ENCODE results near the gene ERMP1.
"Not testable (repeated sequence)": the region's sequence is repeated elsewhere in the genome, so short reads cannot be mapped to it uniquely, and the experiment has no call there.

Gene ERMP1

DNA sequence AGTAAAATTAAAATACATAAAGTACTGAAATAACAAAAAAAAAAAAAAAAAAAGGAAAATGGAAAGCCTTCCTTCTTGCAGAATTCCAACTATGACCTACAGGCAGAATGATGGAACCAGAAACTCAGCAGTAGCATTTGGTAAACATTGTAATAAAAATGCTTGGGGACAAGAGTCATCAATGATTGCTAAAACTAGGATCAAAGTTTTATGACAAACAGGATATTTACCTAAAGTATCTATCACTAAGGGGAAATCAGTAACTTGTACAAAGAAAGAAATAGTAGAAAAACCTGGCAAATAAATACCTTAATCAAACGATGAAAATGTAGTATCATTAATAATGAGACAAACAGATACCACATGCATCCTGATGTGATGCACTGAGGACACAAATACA is 17.5 kb downstream of the ERMP1 start:
- no peak for DNase-seq

DNA sequence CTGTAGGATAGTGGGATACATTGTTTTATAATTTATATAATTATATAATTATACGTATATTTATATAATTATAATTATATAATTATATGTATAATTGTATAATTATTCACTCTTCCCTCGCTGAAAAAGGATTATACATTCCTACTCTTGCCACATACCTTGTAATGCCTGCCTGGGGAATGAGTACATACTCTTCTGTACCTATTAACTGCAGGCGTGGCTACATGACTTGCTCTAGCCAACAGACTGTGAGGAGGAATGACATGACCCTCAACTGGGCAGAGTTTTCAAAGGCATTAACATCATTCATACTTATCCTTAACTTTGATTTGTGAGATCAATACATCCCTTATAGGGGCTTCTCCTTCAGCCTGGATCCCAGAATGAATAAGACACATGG is 19.1 kb downstream of the ERMP1 start:
- DNase-seq, result peak; percentile 0

DNA sequence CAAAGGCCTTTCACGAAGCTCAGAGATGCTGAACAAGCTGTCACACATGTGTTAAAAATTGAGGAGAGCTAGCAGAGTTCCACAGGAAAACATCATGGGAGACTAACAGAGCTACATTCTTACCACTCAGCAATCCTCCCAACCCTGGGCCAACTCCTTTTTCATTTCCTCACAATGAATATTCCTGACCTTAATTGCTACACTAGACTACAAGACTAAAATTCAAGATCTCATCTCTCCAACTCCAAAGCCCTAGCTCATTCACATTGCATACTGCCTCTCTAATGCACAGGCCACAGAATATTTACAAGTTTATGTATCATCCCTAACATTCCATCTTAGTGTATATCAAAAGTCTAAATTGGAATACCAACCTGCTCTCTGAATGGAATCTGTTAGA is 21.2 kb downstream of the ERMP1 start:
- DNase-seq, result no peak

DNA sequence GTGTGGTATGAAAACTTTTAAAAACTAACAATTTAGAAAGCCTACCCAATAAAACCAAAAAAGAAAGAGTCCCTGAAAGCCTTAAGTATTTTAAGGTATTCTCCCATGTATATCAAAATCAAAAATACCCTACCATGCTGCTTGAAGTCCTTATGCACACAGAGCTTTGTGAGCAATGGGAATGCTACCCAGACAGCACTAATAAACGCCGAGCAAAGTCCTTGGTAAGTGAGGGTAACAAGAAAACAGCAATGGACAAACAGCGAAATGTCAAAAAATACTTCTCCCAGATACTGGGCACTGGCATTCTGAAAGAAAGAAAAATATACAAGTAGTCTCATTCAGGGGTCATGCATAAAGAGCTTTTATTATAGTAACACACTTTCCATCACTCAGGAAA is 27.4 kb downstream of the ERMP1 start:
- no peak for DNase-seq

DNA sequence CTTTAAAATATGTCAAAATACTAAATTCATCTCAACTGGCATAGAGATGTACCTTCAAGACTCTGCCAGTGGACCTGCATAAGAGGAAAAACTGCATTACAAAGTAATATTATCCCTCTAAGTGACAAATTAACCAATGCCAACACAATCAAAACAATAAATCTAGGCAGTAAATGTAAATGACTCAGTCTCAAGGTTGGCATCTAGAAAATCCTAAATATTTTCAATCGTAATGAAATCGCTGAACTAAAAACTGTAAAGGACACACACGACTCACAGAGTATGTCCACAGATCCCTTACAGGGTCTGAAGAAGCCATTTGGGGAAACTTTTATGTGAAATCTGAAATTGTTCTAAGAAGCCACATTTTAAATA is 31.2 kb downstream of the ERMP1 start:
- DNase-seq, result no peak

DNA sequence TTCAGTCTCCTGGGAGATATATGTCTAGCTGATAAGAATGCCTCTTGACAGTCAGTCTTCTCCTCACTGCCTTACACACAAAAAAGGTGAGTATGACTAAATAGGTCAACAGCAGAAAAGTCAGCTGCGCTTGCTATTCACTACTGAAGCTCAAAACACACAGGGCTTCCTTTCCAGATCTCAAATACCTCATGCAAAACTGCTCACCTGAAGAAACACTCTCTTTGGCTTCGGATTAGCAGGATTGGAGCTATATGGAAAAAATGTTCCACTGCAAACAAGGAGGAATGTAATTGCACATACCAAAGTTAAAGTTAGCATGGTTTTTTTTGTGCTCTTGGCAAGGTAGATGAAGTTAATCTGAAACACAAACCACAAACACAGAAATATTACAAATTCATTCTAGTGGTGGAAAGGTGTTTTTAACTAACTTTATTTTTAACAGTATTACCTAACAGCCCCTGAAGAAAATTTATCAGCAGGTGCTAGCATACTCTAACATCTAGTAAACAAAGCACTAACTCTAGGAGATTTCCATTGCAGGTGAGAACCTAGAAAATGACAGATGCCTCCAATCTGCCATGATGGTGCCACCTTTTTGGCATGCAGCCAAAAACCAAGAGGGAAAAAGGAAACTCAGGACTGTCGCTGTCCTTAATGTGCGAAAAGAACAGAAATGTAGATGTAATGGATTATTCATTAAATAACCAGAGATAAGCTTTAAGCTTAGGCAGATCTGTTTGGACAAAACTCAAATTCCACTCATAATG is 31.8 kb downstream of the ERMP1 start:
- no peak for DNase-seq

DNA sequence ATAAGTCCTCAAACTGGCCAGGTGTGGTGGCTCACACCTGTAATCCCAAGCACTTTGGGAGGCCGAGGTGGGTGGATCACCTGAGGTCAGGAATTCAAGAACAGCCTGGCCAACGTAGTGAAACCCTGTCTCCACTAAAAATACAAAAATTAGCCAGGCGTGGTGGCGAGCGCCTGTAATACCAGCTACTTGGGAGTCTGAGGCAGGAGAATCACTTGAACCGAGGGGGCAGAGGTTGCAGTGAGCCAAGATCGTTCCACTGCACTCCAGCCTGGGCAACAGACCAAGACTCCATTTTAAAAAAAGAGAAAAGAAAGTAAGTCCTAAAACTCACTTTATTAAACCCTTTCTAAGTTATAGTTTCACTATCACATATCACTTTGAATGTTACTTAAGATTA is 32.5 kb downstream of the ERMP1 start:
- DNase-seq, result not testable (repeated sequence)

DNA sequence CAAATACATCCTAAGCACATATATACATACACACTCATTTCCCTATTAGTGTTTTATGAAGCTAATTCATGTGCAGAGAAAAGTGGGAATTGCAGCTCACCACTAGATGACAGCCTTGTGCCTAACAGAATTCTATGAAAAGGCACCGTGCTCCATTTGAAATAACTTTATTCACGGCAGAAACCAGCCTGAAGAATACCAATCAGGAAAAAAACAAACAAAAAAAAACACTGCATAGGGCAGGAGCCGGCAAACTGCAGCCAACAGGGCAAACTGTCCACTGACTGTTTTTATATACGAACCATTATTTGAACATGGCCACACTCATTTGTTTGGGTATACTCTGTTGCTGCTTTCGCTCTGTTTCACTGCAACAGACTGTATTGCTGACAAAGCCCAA is 33.6 kb downstream of the ERMP1 start:
- peak; percentile 28 for DNase-seq

DNA sequence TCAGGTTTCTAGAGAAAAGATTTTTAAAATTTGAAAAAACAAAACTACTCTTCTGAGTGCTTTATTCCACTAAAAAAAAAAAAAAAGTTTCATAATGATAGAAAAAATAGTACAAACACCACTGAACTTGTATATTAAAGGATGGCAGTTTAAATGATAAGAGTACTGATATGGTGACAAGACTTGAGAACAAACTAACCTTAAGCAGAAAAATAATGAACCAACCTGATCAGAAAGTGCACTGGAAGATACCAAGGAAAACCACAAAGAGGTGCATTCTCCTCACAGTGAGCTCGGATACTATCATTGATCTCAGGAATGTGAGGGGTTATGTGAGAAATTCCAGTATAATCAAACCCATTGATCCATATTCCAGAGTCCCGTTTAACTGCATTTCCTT is 34.3 kb downstream of the ERMP1 start:
- no peak for DNase-seq

DNA sequence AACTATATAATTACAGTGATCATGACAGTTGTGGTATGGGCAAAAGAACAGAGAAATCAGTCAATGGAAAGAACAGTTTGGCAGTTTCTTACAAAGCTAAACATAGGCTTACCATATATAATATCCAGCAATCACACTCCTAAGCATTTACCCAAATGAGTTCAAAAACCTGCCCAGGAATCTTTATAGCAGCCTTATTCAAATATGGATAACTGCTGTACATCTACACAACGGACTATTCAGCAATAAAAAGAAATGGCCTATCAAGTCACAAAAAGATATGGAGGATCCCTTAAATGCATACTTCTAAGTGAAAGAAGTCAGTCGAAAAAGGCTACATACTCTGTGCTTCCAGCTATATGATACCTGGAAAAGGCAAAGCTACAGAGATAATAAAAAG is 36.6 kb downstream of the ERMP1 start:
- DNase-seq, result no peak

DNA sequence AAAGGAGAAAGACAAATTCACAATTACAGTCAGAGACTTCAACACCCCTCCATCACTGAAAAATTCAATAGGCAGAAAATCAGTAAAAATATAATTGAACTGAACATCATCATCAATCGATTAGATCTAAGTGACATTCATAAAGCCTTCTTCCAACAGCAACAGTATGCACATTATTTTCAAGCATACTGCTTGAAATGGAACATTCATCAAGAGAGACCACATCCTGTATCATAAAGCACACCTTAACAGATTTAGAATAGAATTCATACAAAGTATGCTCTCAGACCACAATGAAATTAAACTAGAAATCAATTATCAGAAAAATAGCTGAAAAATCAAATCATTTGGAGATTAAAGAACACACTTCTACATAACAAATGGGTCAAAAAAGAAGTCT is 39.1 kb downstream of the ERMP1 start:
- no peak for DNase-seq

DNA sequence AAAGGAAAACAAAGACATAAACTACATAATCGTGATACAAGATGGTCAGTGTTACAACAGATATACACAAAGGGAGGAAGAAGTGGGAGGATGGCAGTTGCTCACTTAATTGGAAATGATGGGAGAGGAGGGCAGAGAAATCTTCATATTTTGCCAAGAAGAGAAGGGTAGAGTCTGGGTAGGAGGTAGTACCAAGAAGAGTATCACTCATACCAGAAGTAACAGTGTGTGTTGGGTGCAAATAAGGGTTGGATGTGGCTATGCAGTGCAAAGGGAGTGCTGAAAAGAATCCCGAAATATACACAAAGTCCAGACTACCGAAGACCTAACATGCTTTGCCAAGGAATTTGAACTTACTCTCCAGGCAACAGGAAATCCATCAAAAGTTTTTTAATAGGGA is 41.0 kb downstream of the ERMP1 start:
- no peak for DNase-seq

DNA sequence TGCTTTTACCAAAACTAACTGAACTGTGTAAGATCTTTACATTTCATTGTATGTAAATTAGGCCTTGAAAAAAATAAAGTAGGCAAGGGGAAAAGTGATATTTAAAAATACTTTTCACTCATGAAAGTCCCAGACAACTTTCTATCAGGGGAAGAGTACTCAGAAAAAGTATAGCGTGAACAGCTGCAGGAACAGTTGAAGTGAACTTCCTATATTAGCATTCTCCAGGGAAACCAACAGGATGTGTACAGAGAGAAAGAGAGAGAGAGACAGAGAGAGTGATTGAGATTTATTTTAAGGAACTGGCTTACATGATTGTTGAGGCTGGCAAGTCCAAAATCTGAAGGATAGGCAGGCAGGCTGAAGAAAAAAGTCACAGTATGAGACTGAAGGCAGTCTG is 42.0 kb downstream of the ERMP1 start:
- DNase-seq, result no peak

DNA sequence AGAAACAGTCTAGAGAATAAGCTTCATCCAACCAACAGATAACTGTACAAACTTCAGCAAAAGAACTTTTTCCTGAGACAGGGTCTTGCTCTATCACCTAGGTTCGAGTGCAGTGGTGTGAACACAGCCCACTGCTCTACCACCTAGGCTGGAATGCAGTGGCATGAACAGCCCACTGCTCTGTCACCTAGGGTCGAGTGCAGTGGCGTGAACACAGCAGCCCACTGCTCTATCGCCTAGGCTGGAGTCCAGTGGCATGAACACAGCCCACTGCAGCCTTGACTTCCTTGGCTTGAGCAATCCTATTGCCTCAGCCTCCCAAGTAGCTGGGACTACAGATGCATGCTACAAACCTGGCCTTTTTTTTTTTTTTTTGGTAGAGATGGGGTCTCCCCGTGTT is 43.4 kb downstream of the ERMP1 start:
- DNase-seq, result no peak

DNA sequence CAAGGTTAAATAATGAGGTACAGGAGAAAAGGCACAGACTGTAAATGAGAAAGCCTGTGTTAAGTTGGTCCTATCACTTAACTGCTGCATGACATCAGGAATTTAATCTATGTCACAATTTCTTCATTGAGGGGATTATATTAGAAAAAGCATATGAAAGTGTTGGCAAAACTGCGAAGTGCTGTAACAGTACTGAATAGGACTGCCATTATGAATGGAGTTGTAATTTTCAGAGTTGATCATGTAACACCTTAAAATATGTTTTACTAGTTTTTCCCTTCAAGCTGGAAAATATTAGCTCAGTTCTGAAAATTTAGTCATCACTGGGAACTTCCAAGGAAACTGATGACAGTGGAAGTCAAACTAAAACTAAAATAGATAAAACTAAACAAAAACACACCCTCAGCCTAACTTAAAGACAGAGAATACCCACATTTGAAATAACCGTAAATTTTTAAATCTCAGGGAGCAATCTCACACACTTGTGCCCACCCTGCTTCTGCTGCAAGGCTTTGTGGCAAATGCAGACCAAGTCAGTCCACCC is 45.1 kb downstream of the ERMP1 start:
- DNase-seq, result no peak

DNA sequence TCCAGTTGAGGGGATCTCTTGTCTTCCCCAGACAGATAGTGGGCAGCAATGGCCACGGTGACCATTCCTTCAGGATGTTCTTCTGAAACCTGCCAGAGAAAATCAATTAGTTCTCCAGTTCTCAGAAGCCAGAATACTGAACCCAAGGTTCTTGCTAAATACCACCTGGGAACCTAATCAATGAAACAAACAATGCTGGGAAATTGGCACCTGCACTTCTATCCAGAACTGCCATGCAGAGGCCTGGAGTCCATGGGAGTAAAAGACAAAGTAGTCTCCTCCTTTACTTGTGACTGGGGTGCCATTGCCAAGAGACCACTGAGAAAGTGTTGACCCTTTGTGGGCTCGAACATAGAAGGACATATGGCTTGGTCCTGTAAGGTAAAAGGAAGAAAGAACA is 45.7 kb downstream of the ERMP1 start:
- DNase-seq, result no peak

DNA sequence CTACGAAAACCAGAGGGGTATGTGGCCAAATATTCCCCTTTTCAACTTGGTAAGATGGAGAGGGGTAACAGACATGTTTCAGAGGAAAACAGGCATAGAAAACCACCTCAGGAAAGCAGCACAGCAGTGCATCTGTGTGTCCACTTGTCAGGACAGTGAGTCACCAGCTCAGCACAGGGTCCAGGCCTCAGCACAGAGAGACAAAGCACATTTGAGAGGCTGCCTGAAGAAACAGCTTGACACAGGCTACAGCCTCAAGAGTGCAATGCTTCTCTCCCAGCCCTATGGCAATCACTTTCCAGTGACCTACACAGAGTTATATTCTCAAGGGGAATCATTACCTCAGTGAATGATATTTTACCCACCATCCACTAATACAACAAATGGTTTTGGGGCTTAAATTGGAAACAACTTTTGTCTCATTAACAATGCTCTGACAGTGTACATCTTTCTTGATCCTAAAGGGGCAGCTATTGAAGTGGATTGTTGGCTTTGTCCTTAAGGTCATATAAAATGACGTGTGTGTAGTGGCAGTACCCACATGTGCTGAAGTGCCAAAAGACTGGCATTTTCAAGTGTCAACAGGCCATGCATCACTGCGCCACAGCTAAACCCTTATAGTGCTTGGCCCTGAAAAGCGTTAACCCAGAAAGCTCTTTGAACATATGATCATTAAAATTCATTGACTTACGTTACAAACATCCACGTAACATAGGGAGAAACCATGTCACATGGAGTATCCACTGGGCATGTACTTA is 46.4 kb downstream of the ERMP1 start:
- no peak for DNase-seq

DNA sequence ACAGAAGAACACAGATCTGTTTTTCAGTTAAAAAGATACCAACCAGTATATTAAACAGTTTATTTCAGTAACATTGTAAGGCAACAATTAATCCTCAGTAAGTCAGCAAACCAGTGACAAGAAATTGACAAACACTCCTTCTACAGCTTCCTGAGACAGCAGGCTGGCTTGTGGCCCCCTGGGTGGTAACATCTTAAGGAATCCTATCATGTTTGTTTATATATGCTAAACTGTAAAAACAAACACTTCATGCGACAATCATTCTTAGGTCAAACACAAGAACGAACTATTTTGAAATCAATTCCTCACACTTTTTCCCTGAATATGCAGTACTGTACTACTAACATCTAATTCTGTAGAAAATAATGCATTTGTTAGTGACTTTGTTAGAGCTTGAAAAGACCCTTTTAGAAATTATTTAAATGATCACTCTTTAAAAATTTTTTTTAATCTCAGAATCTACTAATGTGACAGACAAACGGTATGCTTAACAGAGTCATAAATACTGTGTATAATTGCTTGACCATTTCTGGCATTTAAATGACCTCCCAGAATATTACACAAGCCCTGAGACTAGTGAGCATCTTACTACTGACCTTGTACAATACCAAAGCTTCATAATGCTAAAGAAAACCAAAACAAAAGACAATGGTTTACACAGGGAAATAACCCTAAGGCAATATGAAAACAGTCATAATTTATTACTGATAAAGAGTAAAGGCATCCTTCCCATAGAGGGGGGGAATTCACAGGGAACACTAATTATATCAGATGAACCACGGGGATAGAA is 48.2 kb downstream of the ERMP1 start:
- DNase-seq, result no peak

DNA sequence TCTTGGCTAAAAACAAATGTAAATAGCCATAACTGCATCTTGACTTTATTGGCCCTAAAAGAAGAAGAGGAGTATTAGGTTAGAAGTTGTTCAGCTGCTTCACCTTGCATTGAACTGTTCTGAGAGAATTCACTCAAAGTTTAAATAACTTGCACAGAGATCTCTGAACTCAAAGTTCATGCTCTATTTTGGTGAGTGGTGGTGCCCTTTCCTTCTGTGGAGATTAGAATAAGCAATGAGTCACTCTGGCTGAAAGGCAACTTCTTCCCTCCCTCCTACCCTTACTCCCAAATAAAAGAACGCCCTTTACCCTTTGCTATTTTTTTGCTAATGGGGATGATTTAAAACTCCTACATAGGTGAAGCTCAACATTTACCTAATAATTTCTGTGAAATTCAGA is 48.9 kb downstream of the ERMP1 start:
- no peak for DNase-seq

DNA sequence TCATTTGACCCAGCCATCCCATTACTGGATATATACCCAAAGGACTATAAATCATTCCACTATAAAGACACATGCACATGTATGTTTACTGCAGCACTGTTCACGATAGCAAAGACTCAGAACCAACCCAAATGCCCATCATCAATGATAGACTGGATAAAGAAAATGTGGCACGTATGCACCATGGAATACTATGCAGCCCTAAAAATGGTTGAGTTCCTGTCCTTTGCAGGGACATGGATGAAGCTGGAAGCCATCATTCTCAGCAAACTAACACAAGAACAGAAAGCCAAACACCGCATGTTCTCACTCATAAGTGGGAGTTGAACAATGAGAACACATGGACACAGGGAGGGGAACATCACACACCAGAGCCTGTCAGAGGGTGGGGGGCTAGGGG is 49.5 kb downstream of the ERMP1 start:
- not testable (repeated sequence) for DNase-seq

DNA sequence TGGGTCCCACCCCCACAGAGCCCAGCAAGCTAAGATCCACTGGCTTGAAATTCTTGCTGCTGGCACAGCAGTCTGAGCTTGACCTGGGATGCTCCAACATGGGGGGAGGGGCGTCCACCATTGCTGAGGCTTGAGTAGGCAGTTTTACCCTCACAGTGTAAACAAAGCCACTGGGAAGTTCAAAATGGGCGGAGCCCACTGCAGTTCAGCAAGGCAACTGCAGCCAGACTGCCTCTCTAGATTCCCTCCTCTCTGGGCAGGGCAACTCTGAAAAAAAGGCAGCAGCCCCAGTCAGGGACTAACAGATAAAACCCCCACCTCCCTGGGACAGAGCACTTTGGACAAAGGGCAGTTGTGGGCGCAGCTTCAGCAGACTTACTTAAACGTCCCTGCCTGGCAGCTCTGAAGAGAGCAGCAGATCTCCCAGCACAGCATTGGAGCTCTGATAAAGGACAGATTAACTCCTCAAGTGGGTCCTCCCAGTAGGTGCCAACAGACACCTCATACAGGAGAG is 53.2 kb downstream of the ERMP1 start:
- DNase-seq, result not testable (repeated sequence)

DNA sequence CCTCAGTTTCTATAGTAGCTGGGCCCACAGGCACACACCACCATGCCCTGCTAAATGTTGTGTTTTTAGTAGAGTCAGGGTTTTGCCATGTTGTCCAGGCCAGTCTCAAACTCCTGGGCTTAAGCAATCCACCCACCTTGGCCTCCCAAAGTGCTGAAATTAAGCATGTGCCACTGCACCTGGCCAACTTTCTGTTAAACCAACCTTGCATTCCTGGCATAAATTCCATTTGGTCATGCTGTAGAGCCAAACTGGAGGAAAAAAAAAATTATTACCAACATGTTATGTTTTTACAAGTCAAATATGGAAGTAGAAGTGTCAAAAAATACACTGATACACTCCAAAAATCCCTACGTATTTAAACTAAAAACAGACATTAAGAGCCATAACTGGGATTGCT is 54.1 kb downstream of the ERMP1 start:
- no peak for DNase-seq

DNA sequence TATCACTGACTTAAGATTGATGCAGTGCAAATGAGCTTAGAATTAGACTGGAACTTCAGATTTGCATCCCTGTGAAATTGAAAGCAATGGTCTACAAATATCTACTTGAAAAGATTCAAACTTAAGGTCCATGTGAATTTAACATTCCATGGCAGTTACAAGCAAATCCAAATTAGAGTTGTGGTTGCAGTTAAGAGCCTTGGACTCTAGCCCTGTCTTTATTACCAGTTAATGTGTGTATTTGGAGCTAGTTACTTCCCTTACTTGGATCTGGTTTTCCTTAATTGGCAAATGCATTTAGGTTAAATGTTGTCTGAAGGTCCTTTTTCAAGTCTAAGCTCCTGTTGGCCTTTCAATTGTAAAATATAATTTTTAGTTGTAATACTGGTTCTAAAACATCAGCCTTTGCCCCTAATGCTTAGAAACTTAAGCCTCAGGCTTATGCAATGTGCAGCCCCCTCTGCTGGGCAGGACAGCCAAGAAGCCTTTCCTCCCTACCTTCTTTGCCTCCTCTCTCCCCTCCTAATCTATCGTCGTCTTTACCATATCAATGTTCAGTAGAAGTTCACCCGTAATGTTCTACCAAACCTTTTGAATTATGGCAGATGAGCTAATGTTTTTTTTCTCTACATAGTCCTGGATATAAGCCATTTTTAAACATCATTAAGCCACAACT is 59.5 kb downstream of the ERMP1 start:
- DNase-seq, result peak; percentile 0
